ENCODE data around the gene B4GALT5. TPM values are rescaled to one million over a fixed set of nuclear protein-coding genes. Genes with fewer than 3 reads are reported as not detected.
"Not testable (repeated sequence)": the region's sequence is repeated elsewhere in the genome, so short reads cannot be mapped to it uniquely, and the experiment has no call there.

B4GALT5 gene
- total and polyA plus RNA-seq, 12 donors = 14.2 to 137 (median 69.1) TPM

DNA sequence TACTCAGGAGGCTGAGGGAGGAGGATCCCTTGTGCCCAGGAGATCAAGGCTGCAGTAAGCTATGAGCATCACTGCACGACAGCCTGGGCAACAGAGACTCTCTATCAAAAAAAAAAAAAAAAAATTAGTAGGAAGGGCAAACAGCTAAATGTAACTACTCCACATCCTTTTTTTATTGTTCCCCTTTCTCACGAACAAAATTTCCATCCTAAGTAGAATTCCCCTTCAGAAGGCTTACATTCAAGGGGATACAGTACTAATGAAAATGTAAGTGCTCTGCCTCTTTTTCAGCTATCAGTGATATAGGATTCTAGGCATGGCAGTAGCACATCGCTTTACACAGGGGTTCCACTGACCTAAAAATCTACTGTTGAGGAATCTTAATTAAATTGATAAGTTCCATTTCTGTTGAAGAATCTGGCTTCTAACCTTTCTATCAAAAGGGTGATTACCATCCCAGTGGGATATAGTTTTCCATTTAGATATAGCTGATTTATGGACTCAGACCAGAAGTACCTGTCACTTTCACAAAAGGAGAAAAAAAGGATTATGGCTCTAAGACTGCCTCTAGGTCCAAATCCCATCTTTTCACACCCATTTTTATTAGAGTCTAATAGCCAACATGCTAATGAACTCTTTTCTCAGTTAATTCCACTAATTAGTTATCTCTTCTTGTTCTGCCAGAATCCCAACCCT, 2.6 kb downstream of the B4GALT5 start:
- peaks cover 45 to 63% of the 10 kb centered on the region in 2 donors for H3K4me1 ChIP-seq (replicated peaks in 1 of 2)
- TF ChIP-seq, protein P1, sequence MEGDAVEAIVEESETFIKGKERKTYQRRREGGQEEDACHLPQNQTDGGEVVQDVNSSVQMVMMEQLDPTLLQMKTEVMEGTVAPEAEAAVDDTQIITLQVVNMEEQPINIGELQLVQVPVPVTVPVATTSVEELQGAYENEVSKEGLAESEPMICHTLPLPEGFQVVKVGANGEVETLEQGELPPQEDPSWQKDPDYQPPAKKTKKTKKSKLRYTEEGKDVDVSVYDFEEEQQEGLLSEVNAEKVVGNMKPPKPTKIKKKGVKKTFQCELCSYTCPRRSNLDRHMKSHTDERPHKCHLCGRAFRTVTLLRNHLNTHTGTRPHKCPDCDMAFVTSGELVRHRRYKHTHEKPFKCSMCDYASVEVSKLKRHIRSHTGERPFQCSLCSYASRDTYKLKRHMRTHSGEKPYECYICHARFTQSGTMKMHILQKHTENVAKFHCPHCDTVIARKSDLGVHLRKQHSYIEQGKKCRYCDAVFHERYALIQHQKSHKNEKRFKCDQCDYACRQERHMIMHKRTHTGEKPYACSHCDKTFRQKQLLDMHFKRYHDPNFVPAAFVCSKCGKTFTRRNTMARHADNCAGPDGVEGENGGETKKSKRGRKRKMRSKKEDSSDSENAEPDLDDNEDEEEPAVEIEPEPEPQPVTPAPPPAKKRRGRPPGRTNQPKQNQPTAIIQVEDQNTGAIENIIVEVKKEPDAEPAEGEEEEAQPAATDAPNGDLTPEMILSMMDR (IDR thresholded peaks at IDR 0.05) = no peak
- TF ChIP-seq POLR2A (IDR thresholded peaks at IDR 0.05) = no peak
- no peak for DNase-seq
- H3K27ac ChIP-seq = peak overlapping the region; percentile 11 to 97 (median 84)
- no peaks in the 10 kb centered on the region for H3K27me3 ChIP-seq
- no peaks in the 10 kb centered on the region for H3K9me3 ChIP-seq (replicated peaks in 1 of 3)
- no peaks in the 10 kb centered on the region for H3K36me3 ChIP-seq (replicated peaks in 1 of 2)
- intact Hi-C loops (cut with DNase I) = loop anchor here in 1 of 2 donors (10.0 kb wide), 1 partner anchor 114 kb away; no protein-coding TSS in a partner anchor
- H3K4me3 ChIP-seq = peak overlapping the region in 1 of 4 donors; percentile 97
- WGBS, 4 donors = 15 to 35% (median 29%) methylated on average over 3 of the region's 3 CpGs

DNA sequence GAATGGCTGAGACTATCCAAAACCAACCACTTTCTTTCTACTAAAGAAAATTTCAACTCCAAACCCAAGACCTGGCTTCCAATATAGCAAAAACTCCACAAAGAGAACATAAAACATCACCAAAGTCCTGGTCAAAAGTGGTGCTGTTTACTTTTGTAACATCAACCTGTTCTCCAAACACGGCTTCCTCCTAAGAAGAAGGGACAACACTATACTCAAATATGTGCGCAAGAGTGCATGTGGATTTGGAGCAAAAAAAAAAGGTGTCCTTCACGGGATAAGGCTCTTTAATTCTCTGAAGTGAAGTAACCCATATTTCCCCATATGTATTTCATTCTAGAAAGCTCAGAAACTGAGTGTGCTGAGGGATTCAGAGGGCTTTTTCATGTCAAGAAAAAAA, 6.6 kb downstream of the B4GALT5 start:
- Histone ChIP-seq H3K36me3 (replicated peaks in 1 of 2) (no peaks in the 10 kb centered on the region), H3K27ac (peak overlapping the region; percentile 5 to 61 (median 46)), H3K27me3 (no peaks in the 10 kb centered on the region), H3K4me1 (replicated peaks in 1 of 2) (peaks cover 45 to 93% of the 10 kb centered on the region in 2 donors), H3K9me3 (replicated peaks in 1 of 3) (no peaks in the 10 kb centered on the region), H3K4me3 (no peak overlapping the region)
- WGBS, 4 donors = 46 to 65% (median 59%) methylated on average over 3 of the region's 3 CpGs
- intact Hi-C loops (cut with DNase I) = no loop called here
- DNase-seq = no peak
- no peak for TF ChIP-seq POLR2A (IDR thresholded peaks at IDR 0.05)
- TF ChIP-seq, protein P1 (IDR thresholded peaks at IDR 0.05) = no peak

DNA sequence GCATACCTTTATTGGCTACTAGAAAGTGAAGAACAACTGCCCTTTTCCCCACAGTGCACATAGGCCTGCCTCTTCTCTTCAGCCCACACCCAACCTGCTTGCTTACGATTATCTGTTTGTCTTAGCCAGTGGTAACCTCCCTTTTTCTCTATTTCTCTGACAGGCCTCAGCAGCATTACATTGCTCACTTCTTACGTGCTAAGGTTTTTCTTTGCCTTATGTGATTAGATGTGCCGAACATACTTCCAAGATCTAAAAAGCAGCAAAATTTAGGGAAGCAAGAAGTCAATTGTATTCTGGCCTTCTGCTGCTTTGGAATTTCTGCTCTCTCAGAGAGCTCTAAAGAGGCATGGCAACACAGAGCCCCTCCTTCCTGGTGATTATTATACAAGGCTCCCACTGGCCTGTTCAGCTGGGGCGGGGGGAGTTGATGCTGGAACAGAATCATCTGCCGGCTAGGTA, 7.0 kb downstream of the B4GALT5 start:
- 36 to 48% (median 42%) methylated on average over 5 of the region's 5 CpGs for WGBS, 4 donors
- no peak for DNase-seq
- Histone ChIP-seq H3K4me1 (replicated peaks in 1 of 2) (peaks cover 46 to 93% of the 10 kb centered on the region in 2 donors), H3K9me3 (replicated peaks in 1 of 3) (no peaks in the 10 kb centered on the region), H3K36me3 (replicated peaks in 1 of 2) (no peaks in the 10 kb centered on the region), H3K27me3 (no peaks in the 10 kb centered on the region), H3K27ac (peak overlapping the region; percentile 5 to 61 (median 30)), H3K4me3 (no peak overlapping the region)
- intact Hi-C loops (cut with DNase I) = no loop called here
- TF ChIP-seq POLR2A (IDR thresholded peaks at IDR 0.05) = no peak
- TF ChIP-seq, protein P1 (IDR thresholded peaks at IDR 0.05) = no peak

DNA sequence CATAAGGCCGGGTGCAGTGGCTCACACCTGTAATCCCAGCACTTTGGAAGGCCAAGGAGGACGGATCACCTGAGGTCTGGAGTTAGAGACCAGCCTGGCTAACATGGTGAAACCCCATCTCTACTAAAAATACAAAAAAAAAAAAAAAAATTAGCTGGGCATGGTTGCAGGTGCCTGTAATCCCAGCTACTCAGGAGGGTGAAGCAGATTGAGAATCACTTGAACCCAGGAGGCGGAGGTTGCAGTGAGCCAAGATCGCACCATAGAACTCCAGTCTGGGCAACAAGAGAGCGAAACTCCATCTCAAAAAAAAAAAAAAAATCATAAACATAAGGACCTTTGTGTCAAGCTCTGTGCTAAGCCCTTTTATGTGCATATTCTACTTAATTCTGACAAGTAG, 7.8 kb downstream of the B4GALT5 start:
- H3K27me3 ChIP-seq; H3K36me3 ChIP-seq (replicated peaks in 1 of 2); H3K9me3 ChIP-seq (replicated peaks in 1 of 3); intact Hi-C loops (cut with DNase I); H3K4me3 ChIP-seq: not testable (repeated sequence)
- H3K27ac ChIP-seq = peak overlapping the region in 2 of 5 donors; percentile 16 to 61
- WGBS, 4 donors = 68 to 87% (median 77%) methylated on average over 5 of the region's 5 CpGs
- peak in 1 of 7 donors; percentile 12 for DNase-seq
- peaks cover 42 to 93% of the 10 kb centered on the region in 2 donors for H3K4me1 ChIP-seq (replicated peaks in 1 of 2)

DNA sequence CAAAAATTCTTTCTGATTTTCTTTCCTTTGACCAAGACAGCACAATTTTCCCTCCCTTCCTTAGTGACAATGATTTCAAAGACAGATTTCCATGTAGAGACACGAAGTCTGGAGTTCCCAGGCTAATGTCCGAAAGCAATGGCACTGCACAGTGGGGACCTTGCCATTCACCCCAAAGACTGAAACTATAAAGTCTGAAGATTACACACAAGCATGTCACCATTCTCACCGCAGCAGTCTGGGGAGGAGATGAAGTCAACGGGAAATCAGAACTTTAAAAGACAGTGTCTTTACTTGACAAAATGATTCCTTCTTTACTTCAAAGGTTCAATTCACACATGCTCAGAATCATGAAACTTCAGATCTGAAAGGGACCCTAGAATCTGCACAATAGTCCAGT, 8.3 kb downstream of the B4GALT5 start:
- 51 to 64% (median 56%) methylated on average over 4 of the region's 4 CpGs for WGBS, 4 donors
- Histone ChIP-seq H3K4me3 (no peak overlapping the region), H3K27me3 (no peaks in the 10 kb centered on the region), H3K9me3 (replicated peaks in 1 of 3) (no peaks in the 10 kb centered on the region), H3K27ac (peak overlapping the region in 2 of 5 donors; percentile 15 to 16), H3K36me3 (replicated peaks in 1 of 2) (no peaks in the 10 kb centered on the region), H3K4me1 (replicated peaks in 1 of 2) (peaks cover 37 to 93% of the 10 kb centered on the region in 2 donors)
- intact Hi-C loops (cut with DNase I) = no loop called here
- no peak for DNase-seq
- TF ChIP-seq POLR2A (IDR thresholded peaks at IDR 0.05) = no peak
- TF ChIP-seq, protein P1 (IDR thresholded peaks at IDR 0.05) = no peak
